PC-3 (cell line): ENCODE measurements around the gene PYGM.

ENCODE experiments used
- EZH2phosphoT487 ChIP-seq: fragments of 300-600 bp; sonication (generic); IDR thresholded peaks from 2 replicates; pipeline ENCODE4 v1.6.1; 2018; ENCODE audit warnings: mild to moderate bottlenecking, antibody characterized with exemption, low read length, borderline replicate concordance
- TF ChIP-seq, protein P1 (sequence below): fragments of 300-600 bp; sonication (generic); conservative IDR thresholded peaks from 2 replicates; pipeline ENCODE4 v1.5.1; 2017; ENCODE audit warnings: antibody characterized with exemption, low read depth, mild to moderate bottlenecking, low read length

- no peak for TF ChIP-seq EZH2phosphoT487
- TF ChIP-seq, protein P1, sequence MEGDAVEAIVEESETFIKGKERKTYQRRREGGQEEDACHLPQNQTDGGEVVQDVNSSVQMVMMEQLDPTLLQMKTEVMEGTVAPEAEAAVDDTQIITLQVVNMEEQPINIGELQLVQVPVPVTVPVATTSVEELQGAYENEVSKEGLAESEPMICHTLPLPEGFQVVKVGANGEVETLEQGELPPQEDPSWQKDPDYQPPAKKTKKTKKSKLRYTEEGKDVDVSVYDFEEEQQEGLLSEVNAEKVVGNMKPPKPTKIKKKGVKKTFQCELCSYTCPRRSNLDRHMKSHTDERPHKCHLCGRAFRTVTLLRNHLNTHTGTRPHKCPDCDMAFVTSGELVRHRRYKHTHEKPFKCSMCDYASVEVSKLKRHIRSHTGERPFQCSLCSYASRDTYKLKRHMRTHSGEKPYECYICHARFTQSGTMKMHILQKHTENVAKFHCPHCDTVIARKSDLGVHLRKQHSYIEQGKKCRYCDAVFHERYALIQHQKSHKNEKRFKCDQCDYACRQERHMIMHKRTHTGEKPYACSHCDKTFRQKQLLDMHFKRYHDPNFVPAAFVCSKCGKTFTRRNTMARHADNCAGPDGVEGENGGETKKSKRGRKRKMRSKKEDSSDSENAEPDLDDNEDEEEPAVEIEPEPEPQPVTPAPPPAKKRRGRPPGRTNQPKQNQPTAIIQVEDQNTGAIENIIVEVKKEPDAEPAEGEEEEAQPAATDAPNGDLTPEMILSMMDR, result no peak
Observed at GRCh38 chr11:64720167-64720566, 39.6 kb downstream of the PYGM start.
